ENCODE measurements around the gene TOLLIP.
"Not testable (repeated sequence)": the region's sequence is repeated elsewhere in the genome, so short reads cannot be mapped to it uniquely, and the experiment has no call there.

The TOLLIP gene

DNA sequence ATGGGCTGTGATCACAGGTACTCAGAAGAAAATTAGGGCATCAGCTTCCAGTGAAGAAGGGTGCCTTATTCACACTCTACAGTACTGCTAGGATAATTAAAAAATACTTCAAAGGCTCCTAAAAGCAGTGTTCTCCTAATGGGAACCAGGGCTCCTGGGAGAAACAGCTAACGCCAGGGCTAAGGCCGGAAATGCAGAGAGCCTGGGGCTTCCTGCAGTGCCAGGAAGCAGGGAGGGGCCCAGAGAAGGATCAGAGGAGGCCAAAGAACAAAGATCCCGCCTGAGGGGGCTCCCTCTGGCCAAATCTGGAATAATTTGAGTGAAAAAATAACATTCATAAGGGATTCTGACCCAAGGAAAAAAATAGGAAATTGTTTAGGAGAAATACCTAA lies 27.5 kb downstream of the TOLLIP start:
- DNase-seq (ENCODE audit: low spot score): no peak

DNA sequence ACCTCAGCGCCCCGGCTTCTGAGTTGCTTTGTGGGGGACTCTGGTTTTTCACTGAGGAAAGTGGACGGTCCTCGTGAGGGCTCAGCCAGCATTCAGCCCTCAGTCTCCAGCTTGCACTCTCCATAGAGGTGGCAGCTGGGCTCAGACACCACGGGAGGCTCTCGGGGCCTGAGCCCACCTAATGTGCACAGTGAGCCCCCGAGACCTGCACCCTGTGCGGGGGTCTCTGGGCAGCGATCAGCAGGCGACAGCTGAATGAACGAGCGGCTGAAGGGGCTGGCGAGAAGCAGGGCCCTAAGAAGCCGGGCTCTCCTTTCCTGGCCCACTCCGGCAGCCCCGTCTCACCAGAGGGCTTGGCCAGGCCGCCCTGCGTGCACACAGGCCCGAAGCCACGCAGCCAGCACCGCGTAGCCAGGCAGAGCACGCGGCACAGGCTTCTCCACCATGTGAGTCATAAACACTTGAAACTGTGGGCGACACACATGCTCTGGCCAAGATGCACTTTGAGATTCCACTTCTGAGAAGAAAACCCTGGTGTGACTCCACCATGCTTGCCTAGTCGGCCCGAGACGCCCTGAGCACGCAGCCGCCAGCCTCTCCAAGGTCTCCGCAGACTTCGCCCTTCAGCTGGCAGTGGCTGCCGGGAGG lies 28.0 kb downstream of the TOLLIP start:
- no peak for DNase-seq (ENCODE audit: low spot score)

DNA sequence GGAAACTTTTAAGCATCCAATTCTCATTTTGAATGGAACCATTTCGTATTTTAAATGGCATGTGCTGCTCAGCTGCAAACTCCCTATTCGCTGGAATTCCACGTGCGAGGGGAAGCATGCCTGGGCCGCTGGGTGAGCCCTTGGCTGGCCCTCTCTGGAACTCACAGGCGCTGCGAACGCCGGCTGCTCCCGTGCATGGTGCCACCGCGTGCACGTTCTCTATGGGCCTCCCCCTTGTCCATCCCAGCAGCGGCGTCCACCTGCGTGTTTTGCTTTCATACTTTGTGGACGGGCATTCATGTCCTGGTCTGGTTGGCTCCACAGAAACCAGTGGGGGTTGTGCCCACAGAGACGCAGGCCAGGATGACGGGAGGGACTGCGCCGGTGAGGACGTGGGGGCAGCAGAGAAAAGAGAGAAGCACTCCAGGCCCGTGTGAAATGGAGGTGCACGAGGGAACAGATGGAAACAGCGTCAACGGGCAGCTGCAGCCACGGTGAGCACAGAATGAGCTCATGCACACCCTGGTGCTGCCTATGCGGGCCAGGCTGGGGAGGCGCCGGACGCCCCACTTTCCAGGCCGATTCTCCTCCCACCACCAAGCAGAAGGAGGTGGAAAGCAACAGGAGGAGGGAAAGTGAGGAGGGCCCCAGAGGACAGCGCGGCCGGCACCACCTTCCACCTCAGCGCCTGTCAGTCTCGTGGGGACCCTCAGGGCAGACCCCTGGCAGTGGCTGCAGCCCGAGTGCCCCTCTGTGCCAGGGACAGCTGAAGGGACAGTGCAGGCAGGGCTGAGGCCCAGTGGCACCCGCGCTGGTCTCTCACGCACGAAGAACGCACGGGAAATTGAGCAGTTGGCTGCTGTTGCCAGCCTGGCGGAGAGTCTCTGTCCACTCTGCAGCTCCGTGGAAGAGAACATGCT lies 29.1 kb downstream of the TOLLIP start:
- DNase-seq (ENCODE audit: low spot score): no peak

DNA sequence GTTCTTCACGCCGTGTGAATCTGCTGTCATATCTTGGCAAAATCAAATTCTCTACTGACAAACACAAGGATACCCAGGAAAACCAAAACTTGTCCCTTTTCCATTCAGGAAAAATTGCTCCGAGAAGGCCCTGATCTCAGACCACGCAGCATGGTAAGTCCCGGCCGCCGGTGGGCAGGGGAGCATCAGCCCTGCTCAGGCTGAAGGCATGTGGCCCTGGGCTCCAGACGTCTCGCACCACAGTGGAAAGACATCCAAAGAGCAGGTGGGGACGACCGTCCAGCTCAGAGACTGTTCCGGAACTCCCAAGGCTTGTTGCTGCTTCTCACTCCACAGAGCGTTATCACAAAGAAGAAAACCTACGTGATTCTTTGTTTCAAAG lies 29.8 kb downstream of the TOLLIP start:
- DNase-seq (ENCODE audit: low spot score): no peak

DNA sequence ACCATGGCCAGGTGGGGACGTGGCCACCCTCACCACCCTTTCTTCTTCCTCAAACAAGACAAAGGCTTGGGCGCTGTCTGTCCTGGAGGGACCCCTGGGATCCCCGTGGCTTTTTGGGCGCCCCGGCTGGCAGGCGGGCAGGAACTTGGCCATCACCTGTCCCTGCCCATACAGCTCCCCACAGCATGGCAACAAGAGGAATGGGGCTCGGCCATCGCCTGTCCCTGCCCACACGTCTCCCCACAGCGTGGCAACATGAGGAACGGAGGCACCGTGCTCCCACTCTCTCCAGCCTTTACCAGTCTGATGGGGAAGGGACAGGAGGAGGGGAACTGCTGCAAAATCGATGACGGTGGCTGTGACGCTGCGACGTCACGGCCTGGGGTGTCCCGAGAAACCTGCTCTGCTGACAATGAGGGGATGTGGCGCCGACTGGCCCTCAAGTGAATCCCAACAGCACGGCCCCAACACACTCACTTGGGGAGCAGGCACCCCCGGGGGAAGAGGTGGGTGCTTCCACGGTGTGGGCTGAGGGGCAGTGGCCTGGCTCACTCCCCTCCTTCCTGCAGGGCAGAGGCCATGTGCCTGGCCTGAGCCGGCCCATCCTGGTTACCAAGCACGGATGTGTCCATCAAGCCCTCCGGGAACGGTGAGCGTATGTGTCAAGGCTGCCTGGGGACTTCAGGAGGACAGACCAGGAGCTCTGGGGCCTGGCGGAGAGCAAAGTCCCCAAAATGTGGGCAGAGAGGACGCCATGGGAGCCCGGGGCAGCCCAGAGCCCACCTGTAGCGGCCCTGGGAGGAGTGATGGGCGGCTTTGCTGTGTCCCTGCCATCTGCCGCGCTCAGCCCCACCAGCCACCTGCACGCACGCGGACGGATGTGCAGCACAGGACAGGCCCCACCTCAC lies 30.4 kb downstream of the TOLLIP start:
- no peak for DNase-seq (ENCODE audit: low spot score)

DNA sequence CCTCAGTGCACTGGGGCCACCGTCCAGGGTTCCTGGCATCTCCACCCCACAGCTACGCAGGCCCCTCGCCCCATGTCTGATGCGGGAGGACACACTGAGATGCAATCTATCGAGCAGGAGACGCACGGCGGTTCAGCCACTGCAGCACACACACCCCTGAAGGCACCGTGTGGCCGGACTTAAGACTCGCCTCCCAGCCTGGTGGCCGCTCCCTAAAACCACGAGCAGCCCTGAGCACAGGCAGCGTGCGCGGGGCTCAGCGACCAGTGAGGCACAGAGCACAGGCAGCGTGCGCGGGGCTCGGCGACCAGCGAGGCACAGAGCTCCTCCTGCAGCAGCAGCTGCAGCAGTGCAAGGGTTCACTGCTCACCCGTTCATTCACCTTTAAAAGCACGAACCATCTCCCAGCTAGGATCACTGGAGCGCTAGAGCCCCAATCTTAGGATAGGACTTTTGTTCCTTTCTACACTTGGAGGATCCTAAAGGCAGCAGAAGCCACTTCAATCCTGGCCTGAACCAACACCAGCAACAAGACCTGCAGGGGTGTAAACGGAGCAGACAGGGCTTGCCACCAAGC lies 31.4 kb downstream of the TOLLIP start:
- no peak for DNase-seq (ENCODE audit: low spot score)

DNA sequence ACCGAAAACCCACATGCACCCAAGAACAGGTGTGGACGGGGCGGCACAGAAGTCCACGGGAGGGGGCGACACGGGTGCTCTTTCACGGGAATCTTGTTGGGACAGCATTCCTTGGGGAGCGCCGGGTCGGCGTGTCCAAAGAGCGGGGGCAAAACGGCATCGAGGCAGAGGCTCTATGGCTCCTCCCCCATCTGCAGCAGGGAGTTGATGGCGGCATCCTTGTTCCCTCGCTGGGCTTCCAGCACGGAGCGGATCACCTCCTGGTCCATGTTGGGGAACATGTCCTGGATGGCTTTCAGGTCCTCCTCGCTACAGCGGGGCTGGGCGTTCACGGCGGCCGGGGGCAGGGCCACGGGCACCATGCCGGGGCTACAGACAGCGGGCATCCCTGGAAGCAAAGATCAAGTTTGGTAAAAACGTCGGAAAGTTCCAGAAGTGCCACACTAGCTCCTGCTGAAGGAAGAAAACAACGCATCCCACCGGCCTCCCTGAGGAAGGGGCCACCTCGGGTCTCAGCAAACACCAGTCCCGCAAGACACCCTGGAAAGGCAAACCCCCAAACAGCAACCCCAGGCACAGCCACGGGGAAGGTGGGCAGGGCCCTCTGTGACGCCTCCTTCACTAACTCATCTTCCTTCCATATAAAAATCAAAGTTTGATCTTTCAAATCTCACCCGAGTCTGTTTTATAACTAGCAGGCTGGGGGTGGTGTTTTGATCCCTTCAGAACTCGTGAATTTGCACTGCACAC lies 32.4 kb downstream of the TOLLIP start:
- no peak for DNase-seq (ENCODE audit: low spot score)

DNA sequence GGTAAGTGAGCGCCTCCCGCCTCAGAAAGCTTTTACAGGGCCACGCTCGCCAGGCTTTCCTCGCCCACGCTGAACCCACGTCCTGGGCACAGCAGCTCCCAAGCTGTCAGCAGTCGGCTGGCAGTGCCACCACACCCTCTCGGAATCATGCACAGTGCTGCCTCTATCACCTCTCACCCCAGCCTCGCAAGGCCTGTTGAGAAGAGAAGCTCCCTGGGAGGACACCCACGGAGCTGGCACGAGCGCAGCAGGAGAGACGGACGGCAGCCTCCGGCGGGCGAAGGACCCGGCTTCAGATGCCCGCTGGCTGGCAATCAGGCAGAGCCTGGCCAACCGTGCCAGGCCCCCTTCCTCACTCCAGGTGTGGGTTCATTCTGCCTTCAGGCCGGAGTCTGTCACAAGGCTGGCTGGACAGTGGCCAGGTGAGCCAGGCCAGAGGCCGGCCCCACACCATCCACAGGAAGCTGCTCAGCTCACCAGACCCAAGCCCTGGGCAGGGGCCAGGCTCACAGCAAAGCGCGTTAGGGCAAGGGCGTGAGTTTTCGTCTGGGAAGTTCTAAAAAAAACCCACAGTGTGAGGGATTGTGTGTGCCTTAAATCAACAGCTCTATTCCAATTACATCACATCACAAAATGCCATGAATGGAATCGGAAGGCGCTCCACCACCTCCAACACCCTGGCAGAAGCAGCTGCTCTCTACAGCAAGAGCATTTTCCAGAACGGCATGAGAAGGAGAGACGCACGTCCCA lies 33.2 kb downstream of the TOLLIP start:
- no peak for DNase-seq (ENCODE audit: low spot score)

DNA sequence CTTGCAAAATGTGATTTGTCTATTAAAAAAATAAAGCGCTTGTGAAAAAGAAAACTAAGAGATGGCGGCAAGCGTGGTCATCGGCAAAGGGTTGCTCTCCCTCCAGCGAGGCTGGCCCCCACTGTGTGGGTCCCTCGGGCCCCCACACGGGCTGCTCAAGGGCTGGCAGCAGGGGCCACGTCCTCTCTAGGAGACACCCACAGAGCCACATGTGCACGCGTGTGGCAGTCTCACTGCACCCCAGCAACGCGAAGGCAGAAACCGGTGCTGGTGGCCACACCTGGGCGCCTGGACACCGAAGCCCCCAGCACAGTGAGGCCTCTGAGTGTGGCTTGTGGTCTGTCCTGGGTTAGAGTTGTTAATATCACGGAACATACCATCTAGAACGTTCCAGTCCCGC lies 34.4 kb downstream of the TOLLIP start:
- no peak for DNase-seq (ENCODE audit: low spot score)

DNA sequence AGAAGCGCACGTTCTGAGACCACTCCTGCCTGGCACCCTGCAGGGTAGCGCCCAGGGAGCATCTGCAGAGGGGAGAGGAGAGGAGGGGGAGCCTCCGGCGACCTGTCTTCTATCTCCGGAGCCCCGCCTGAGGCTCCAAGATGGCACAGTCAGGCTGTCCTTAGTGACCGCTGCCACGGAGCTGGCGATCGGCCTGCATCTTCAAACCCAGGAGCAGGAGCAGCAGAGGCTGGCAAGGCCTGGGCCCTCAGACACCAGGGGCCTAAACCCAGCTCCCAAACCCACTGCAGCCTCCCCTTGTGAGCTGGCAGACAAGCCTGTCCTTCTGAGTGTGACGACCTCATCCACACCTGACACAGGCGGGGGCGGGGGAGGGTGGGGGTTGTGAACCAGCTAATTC lies 34.9 kb downstream of the TOLLIP start:
- no peak for DNase-seq (ENCODE audit: low spot score)

DNA sequence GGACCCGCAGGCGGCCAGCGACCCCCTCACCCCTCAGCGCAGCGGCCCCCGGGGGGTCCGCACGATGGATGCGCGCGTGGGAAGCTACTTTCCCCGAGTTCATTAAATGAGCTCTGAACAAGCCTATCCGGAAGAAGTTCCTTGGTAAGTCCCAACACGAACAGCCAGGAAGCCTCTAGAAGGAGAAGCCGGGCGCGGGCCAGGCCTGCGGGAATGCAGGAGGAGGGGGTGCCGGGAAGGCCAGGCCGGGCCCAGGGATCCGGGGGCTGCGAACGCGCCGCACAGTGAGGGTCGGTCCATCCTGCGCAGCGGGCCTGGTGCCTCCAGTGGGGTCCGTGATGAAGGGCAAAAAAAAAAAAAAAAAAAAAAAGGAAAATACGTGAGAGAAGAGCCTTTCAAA lies 36.9 kb downstream of the TOLLIP start:
- no peak for DNase-seq (ENCODE audit: low spot score)

DNA sequence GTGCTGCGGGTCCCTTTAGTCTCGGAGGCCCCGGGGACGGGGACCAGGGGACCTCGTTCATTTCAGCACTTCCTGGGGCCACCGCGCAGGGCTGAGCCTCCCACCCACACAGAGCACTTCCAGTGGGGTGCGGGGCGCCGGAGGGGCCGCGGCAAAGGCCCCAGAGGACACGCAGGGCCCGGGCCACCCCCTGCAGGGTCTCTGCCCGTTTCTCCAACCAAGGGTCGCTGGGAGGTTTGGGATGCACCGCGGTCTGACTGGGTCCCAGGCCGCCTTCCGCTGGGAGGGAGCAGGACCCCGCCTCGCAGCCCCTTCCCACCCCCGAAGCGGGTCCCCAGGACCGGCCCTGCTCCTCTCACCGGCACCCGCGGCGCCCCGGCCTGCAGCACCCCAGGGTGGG lies 37.5 kb downstream of the TOLLIP start:
- DNase-seq (ENCODE audit: low spot score): no peak

DNA sequence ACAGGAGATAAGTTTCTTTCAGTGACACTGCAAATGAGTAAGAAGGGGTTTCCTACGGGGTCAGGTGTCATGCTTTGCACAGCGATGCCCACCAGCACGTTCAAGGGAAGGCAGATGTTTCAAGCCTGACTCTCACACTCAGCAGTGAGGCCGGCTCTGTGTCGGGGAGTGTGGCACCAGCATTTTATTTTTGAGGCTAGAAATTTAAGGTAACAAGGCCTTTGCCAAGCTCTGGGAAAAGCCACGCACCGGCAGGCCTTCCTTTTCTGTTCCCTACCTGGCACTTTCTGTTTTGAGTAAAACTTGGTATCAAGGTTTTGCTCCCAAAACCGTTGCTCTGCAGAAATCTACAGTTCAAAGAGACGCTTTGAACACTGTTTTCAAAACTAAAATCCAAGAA lies 38.0 kb downstream of the TOLLIP start:
- DNase-seq (ENCODE audit: low spot score): no peak

DNA sequence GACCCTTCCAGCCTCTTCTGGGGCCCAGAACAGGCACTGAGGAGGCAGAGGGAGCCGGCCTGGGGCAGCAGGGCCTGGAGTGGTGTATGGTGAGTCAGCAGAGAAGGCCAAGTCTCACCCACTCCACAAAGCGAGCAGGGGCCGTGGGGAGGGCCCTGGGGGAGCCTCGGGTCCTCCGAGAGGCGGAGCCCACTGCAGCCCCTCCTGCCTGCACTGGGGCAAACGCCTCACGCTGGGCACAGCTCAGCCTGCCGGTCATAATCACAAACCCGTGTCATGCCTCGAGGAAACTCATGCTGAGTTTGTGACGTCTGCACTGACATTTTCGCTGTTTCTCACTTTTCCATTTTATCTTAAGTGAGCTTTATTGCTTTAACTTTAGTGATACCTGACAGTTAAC lies 38.4 kb downstream of the TOLLIP start:
- no peak for DNase-seq (ENCODE audit: low spot score)

DNA sequence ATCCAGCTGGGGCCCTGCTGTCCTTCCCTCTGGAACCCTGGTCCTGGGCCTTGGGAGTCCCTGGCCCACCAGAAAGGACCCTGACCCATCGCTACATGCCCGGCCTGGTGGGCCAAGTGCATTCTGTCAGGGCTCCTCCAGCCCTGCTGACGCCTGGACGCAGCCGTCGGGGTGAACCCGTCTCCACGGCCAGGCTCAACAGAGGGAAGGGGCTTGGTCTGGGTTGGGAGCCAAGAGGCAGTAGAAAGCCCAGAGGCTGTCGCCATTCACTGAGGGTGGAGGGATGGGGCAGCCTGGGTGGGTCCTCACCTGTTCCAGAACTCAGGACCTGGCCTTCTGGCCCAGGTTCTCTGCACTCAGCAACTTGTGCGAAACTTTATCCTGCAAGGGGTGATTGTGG lies 39.0 kb downstream of the TOLLIP start:
- no peak for DNase-seq (ENCODE audit: low spot score)

DNA sequence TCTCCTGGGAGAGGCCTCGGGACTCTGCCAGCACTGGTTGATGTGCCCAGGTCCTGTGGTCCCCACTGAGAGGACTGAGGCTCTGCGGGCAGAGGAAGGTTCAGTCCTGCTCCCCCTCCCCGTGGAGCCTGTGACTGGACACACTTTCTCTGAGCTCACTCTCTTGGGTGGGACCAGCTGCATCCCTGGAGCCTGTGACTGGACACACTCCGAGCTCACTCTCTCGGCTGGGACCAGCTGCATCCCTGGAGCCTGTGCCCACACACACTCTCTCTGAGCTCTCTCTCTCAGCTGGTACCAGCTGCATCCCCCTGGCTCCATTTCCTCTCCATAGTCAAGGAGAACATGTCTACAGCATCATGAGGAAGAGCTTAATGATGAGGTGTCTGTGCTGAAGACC lies 39.5 kb downstream of the TOLLIP start:
- DNase-seq (ENCODE audit: low spot score): peak; percentile 20

DNA sequence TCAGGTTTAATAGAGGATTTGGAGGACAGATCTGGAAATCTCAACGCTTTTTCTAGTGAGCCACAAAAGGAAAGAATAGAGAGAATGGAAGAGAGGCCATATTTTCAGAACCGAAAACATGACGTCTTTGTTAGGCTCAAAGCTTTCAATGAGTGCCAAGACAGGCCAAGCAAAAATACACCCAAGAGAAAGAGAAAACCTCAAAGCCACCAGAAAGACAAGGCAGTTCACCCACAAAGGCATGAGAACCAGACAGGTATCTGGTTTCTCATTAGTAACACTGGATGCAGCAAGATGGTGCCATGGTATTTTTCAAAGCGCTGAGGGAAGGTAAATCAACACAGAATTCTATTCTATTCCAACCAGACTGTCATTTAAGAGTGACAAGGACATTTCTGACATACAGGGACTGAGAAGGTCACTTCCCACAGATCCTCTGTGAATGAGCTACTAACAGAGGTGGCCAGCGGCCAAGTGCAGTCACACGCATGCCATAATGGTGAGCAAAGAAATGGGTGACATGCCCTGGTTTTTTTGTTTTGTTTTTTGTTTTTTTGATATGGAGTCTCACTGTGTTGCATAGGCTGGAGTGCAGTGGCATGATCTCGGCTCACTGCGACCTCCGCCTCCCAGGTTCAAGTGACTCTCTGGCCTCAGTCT lies 41.9 kb downstream of the TOLLIP start:
- peak; percentile 45 for DNase-seq (ENCODE audit: low spot score)

DNA sequence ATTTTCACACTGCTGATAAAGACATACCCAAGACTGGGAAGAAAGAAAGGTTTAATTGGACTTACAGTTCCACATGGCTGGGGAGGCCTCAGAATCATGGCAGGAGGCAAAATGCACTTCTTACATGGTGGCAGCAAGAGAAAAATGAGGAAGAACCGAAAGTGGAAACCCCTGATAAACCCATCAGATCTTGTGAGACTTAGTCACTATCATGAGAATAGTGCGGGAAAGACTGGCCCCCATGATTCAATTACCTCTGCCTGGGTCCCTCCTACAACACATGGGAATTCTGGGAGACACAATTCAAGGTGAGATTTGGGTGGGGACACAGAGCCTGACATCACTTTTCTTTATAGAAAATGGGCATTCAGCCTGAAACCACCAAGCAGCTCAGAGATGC lies 42.5 kb downstream of the TOLLIP start:
- not testable (repeated sequence) for DNase-seq (ENCODE audit: low spot score)

DNA sequence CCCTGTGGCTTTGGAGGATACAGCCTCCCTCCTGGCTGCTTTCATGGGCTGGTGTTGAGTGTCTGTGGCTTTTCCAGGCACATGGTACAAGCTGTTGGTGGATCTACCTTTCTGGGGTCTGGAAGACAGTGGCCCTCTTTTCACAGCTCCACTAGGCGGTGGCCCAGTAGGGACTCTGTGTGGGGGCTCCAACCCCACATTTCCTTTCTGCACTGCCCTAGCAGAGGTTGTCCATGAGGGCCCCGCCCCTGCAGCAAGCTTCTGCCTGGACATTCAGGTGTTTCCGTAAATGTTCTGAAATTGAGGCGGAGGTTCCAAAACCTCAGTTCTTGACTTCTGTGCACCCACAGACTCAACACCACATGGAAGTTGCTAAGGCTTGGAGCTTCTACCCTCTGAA lies 44.0 kb downstream of the TOLLIP start:
- DNase-seq (ENCODE audit: low spot score): not testable (repeated sequence)

DNA sequence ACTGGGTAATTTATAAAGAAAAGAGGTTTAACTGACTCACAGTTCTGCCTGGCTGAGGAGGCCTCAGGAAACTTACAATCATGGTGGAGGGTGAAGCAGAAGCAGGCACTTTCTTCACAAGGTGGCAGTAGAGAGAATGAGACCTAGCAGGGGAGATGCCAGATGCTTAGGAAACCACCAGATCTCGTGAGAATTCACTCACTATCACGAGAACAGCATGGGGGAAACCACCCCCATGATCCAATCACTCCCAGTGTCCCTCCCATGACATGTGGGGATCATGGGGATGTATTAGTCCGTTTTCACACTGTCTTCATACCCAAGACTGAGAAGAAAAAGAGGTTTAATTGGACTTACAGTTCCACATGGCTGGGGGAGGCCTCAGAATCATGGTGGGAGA lies 45.0 kb downstream of the TOLLIP start:
- peak; percentile 42 for DNase-seq (ENCODE audit: low spot score)

All from pons (tissue), 1 donor.